GM12892 (cell line): ENCODE data around the gene THUMPD1.

Experiments used
- POLR2A ChIP-seq: IDR thresholded peaks from 2 replicates; pipeline ENCODE4 v1.6.1; 2011; ENCODE audit warnings: low read depth, low read length, control low read depth
- POLR2AphosphoS5 ChIP-seq: IDR thresholded peaks from 2 replicates; pipeline ENCODE4 v1.6.1; 2011; ENCODE audit warnings: low read depth, low read length, control low read depth
- TAF1 ChIP-seq: IDR thresholded peaks from 2 replicates; pipeline ENCODE4 v1.6.1; 2011; ENCODE audit warnings: low read depth, mild to moderate bottlenecking, control low read depth, low read length, borderline replicate concordance

DNA sequence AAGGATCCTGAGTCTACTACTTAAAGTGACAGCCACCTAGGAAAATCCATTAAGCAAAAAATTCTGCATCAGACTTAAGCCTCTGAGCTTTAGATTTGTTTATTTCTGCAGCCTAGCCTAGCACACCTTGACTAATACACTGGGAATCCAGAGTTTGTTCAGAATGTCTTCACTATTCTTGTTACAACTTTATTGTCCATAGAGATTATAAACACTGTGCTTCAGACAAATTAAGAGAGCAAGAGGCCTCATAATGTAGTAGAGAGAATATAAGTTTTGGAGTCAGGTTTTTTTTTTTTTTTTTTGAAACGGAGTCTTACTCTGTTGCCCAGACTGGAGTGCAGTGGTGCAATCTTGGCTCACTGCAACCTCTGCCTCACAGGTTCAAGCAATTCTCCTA is 8.9 kb upstream of the THUMPD1 start:
- TF ChIP-seq POLR2A, result no peak
- TF ChIP-seq POLR2AphosphoS5, result no peak
- no peak for TF ChIP-seq TAF1
